Ramos (cell line): Measurements from ENCODE around the gene STAT5A.
"Not testable (repeated sequence)": the region's sequence is repeated elsewhere in the genome, so short reads cannot be mapped to it uniquely, and the experiment has no call there.

Source experiments
- in situ Hi-C: fragments of 300-500 bp; cut with MboI; formaldehyde crosslinking; loops from one replicate; pipeline ENCODE4 v1.14.3; 2022; ENCODE audit warnings: low sequenced_read_pairs; ENCODE audit not compliant: unreplicated experiment

STAT5A gene

DNA sequence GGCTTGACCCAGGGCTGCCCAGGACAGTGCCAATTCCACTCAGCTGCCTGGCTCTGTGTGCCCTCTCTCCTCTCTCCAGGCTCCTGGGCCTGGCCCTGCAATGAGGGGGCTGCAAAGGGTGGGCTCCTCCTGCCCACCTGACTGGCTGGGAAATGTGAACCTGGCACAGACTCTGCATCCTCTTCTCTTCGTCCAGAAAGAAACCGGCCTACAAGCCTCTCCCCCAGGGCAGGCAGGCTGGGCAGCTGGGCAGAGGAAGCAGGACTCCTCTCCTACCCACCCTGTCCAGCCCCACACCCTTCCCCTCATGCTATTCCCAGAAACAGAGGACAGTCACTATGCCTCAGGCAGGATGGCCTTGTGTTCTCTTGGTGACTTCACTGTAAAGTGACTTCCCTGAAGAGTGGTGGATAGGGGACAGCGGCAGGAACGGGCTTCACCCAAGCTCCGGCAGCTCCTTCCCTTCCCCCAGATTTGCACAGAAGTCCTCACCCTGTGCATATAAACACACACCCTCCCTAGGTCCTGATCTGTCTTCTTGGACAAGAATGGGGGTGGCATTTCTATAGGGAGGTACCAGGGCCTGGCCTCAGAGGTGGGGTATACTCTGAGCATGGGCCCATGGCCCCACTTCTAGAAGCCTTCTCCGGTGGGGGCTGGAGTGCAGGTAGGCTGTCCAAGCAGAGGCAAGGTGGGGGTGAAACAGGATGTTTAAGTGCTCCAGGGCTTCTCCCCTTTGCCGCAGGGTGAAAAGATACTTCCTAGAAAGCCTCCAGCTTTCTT is 4.9 kb upstream of the STAT5A start:
- in situ Hi-C loops: no loop called here

DNA sequence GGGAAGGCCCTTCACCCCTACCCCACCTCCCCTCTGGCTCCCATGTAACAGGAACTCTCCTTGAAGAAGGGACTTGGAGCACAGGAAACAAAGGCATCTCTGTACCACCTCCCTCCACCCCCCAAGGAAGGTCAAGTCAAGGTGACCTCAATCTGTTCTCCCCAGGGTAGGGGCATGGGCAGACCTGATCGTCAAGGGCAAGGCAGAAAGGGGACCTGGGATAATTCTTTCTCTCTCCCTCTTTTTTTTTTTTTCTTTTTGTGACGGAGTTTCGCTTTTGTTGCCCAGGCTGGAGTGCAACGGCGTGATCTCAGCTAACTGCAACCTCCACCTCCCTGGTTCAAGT is 4.3 kb upstream of the STAT5A start:
- in situ Hi-C loops: no loop called here

GRCh38 chr17:42284566-42284965 is 3.7 kb upstream of the STAT5A start:
- in situ Hi-C loops: no loop called here

DNA sequence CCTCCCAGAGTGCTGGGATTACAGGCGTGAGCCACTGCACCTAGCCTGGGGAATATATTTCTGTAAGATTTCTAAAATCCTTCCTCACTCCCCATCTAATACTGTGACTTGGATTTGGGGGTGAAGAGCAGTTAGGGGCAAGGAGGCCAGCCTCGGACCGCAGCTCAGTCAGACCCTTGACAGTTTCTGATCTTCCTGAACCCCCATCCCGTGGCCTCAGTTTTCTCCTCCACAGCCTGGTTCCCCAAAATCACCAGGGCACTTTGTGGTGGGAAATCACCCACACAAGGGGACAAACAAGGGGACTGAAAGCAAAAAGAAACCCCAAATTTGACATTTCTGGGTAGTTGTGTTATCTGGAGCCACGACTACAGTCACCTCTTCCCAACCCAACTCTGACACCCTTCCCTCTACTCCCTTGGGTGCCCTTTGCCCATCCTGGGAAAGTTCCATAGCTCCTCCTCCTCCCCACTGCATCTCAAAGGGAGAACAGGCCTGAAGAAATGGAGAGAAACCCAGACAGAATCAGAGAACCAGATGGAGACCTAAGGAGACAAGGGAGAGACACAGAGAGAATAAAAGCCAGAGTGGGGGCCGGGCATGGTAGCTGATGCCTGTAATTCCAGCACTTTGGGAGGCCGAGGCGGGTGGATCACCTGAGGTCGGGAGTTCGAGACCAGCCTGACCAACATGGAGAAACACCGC is 2.8 kb upstream of the STAT5A start:
- in situ Hi-C loops: no loop called here

DNA sequence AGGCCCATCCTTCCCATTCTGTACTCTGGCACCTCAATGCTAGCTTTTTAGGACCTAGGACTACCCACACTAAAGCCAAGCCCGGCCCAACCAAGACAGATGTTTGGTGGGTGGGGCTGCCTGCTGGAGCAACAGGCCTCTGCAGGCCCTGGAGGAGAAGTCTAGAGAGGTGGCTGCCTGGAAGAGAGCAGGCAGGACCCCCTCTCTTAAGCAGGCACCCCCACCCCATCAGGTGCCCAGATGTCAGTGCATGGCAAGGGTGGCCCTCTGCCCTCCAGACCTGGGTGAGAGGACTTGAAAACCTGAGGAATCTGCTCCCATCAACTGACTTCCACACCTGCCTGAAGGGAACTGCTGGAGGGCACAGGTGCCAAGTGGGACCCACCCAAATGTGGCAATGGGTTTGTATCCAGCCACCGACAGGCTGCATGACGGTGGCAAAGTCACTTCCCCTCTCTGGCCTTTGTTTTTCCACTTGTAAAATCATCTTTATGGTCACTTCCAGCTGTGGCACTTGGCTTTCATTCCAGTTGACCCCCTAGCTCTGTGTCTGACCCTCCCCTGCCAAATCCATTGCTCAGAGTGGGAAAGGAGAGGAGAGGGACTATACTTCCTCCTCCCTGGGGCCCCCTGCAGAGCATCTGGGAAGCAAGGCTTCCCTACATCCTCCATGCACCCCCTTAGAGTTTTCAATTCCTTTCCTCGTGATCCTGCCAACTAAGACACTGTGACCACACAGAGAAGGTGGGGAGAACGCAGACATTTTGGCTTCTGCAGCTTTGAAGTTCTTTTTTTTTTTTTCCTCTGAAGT is 1.7 kb upstream of the STAT5A start:
- in situ Hi-C loops: no loop called here

DNA sequence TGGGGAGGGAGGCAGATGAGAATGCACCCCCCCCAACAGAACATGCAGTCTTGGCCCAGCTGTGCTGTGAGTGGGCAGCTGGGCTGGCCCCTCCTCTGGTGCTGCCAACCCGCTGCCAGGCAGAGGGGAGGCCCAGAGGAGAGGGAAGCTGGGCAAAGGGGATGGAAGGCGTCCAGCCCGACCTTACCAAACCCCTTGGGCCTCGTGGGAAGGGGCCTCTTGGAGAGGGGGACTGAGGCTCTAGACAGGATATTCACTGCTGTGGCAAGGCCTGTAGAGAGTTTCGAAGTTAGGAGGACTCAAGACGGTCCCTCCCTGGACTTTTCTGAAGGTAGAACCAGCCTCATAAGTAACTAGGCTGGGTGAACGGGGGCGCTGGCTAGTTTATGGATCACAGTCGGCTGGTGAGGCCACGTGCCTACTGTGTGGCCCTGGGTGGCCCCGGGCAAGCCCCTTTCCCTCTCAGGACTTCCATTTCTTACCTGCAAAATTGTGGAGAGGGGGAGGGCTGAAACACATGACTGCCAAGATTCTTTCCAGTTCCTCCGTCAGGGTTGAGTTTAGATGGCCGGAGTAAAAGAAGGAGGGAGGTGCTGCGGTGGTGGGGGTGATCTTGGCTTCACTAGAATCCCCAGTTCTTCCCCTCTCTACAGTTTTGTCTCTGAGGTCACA is 857 bp upstream of the STAT5A start:
- in situ Hi-C loops: no loop called here

DNA sequence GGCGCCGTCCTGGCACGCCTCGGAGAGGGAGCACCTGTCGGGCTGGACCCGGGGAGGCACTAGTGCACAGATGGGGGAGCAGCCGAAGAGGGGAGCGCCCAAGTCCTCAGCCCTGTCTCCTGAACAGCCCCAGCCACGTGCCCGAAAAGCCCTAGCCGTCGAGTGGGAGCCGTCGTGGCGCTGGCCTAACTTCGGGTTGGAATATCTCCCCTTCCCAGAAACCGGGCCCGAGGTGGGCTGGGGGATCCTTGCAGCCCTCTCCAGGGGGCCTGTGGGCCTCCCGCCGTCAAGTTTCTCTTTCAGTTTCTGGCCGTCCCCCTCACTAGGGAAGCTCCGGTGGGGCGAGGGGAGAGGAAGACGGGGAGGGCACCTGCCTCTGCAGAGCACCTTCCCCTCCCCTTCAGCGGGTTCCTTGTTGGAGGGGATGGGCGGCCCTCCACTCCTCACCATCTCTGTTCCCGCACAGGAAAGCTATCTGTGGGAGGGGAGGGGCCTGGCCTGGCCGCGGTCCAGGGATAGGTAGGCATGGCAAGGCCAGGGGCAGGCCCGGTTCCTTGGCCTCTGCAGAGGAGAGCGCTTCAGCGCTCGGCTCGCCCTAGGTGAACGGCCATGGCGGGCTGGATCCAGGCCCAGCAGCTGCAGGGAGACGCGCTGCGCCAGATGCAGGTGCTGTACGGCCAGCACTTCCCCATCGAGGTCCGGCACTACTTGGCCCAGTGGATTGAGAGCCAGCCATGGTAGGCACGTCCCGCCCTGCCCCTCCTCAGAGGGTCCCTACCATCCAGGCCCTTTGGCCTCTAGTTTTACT is 709 bp downstream of the STAT5A start:
- in situ Hi-C loops: no loop called here

DNA sequence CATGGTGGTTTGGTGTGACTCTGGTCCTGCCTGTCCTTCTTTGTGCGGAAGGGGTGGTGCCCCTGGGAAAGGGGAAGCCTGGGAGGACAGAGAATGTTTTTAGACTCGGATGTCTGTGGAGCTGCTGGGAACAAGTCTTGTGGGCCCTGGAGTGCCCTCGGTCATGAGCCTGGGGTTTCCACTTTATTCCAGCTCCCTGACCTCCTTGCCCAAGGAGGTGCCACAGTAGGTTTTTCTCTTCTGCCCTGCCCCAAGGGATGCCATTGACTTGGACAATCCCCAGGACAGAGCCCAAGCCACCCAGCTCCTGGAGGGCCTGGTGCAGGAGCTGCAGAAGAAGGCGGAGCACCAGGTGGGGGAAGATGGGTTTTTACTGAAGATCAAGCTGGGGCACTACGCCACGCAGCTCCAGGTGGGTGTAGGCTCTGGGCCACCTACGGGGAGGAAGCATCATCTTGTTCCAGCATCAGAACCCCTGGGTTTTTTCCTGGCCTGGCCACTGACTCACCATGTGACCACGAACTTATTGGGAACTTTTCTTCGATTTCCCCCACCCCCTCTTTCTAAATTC is 1.4 kb downstream of the STAT5A start:
- in situ Hi-C loops: no loop called here

DNA sequence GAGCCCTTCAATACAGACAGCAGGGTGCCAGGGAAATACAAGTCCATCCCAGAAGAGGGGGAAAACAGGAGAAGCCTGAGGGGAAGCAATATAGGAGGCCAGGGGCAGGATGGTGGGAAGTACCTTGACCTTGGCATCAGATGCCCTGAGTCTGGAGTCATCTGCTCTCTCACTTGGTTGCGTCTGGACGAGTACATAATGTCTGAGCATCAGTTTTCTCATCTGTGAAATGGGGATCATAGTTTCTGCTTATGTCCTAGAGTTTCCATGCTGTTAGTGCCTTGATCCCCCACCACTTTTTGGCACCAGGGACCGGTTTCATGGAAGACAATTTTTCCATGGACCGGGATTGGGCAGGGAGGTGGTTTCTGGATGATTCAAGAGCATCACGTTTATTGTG is 2.3 kb downstream of the STAT5A start:
- in situ Hi-C loops: no loop called here

- in situ Hi-C loops: no loop called here
Observed at GRCh38 chr17:42291129-42291528, 2.8 kb downstream of the STAT5A start.

DNA sequence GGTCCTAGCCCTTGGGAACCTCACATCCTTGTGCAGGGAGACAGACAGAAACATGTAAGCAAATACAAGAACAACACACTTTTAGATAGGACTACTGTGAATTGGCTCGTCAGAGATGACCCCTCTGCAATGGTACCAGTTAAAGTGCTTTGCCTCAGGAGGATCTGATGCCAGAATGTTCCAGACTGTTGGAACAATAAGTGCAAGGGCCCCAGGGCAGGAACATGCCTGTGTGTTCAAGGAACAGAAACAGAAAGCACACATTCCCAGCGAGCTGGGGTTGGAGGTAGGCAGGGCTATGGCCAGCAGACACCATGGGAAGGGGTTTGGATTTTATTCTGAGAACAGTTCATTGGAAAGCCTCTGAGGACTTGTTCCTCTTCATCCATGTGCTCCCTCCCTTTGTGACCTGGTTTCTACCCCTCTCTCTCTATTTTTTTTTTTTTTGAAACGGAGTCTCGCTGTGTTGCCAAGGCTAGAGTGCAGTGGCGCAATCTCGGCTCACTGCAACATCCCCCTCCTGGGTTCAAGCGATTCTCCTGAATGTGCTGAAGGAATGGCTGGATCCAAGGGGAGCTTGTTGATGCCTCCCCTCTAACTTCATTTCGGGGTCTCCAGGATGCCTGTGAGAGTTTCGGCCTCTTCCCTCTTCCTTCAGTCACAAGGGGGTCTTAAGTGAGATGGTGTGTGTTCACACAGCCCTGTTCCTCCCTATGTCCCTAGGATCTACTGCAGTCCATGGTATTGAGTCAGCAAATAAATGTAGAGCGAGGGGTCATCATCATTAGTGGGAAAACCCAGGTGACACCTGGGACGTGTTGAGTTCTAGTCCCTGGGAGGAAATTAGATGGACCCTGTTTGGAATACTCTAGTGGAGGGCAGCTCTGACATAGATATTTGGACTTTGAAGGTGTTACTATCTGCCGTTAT is 6.4 kb downstream of the STAT5A start:
- in situ Hi-C loops: no loop called here

DNA sequence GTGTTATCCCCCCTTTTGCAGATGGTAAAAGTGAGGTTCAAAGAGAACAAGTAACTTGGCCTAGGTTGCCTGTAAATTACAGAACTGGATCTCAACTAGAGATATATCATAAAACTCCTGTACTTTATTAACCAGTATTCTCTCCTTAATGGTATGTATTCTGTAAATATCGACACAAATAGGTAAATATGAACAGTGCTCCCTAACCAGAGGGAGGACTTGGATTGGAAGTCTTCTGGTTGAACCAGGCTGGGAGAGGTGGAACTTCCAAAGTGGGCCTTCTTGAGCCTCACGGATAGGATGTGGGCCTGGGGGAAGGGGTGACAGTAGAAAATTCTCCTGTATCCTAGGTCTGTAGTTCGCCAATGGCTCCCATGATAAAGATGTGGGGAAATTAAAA is 7.7 kb downstream of the STAT5A start:
- in situ Hi-C loops: no loop called here

DNA sequence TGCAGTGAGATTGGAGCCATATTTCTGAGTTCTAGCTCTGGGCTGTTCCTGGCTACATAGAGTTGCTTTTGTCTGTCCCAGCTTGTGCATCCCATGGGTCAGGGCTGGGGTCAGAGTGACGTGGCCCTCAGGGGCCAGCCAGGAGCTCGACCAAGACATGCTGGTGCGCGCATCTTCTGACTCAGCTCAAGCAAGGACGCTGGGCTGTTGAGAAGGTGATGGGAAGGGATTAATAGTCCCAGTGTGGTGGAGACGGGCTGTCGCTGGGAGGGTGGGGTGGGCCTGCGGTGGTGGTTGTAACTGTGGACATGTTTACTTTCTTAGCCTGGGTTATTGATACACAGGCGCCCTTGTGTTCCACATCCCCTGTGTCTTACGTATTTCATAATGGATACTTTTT is 9.5 kb downstream of the STAT5A start:
- in situ Hi-C loops: not testable (repeated sequence)

DNA sequence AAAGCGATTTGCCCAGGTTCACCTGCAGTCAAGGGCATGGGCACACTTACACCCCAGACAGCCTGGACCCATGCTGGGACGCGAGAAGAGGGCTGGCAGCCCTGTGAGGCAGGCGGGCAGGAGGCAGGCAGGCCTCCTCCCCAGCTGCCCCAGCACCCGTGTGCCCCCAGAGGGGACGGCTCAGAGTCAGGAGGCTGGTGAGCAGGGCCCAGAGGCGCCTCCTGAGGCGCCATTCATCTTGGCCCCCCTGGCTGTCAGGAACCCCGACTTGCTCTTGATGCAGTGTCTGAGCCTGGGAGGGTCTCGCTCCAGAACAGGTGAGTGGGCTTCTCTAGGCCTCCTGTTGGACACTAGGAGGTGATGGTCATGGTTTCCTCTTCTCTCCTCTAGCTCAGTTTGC is 11.1 kb downstream of the STAT5A start:
- in situ Hi-C loops: not testable (repeated sequence)

DNA sequence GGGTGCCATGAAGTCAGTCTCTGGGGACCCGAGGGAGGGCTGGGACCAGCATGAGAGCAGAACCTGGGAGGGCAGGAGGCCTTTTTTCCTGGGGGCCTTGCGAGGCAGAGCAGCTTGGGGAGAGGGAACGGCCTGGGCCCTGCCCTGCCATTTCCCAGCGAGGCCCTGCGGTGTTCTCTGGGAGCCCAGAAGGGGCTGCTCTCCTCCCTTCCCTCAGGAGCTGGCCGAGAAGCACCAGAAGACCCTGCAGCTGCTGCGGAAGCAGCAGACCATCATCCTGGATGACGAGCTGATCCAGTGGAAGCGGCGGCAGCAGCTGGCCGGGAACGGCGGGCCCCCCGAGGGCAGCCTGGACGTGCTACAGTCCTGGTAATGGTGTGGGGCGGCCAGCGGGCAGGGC is 11.6 kb downstream of the STAT5A start:
- in situ Hi-C loops: not testable (repeated sequence)

DNA sequence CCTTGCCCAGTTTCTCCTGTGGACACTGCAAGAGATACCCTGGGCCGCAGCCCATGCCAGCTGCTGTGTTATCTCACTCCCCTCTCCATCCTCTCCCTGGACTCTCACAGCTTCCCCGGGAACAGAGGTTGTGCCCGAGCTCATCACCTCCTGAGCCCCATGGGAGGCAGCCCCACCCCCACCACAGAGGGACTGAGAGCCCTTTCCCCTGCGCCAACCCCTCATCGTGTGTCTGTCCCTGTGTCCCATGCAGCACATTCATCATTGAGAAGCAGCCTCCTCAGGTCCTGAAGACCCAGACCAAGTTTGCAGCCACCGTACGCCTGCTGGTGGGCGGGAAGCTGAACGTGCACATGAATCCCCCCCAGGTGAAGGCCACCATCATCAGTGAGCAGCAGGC is 12.7 kb downstream of the STAT5A start:
- in situ Hi-C loops: no loop called here

- in situ Hi-C loops: no loop called here
Observed at GRCh38 chr17:42303694-42304093, 15.4 kb downstream of the STAT5A start.

- in situ Hi-C loops: no loop called here
Observed at GRCh38 chr17:42304187-42305030, 16.1 kb downstream of the STAT5A start.
